Measurements from ENCODE around the gene PODXL. TPM values are rescaled to one million over a fixed set of nuclear protein-coding genes. Genes with fewer than 3 reads are reported as not detected.

The PODXL gene
- total and polyA plus RNA-seq, 2 donors (not counting 3 experiments of a cell fraction or from before 2014, with no cell fraction given): 86.4 to 156 TPM

DNA sequence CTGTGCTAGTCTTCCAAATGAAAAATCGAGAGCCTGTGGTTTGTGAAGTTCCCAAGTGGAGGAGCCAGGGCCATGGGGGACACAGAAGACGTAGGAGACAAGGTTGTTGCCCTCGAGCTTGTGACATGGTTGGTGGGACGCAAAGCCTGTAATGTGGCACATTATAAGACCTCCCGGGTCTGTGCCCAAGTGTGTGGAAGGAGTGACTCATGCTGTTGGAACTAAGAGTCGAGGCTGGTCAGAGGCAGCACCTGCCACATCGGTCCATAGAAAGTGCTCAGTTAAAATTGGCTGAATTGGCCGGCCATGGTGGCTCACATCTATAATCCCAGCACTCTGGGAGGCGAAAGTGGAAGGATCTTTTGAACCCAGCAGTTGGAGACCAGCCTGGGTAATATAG, 27.0 kb upstream of the PODXL start:
- TF ChIP-seq, protein P1, sequence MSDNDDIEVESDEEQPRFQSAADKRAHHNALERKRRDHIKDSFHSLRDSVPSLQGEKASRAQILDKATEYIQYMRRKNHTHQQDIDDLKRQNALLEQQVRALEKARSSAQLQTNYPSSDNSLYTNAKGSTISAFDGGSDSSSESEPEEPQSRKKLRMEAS (IDR thresholded peaks at IDR 0.05; ENCODE audit: insufficient read depth, insufficient read length): no peak
- TF ChIP-seq JUN (IDR thresholded peaks at IDR 0.05; ENCODE audit: borderline replicate concordance, insufficient read depth, insufficient read length, low read depth): peak; percentile 17
- Histone ChIP-seq H3K9ac (replicated peaks; ENCODE audit: extremely low read depth, insufficient read depth, low read length) (no peak overlapping the region), H3K27ac (ENCODE audit: insufficient read depth, low read depth, low read length) (no peak overlapping the region), H3K4me3 (replicated peaks in 1 of 3; ENCODE audit: insufficient read depth in 1 of 3, low read depth in 1 of 3, low read length in 3 of 3) (no peak overlapping the region), H3K27me3 (ENCODE audit: control insufficient read depth in 2 of 2, insufficient read depth in 2 of 2, low read length in 2 of 2) (no peaks in the 10 kb centered on the region), H3K79me2 (ENCODE audit: control insufficient read depth, insufficient read depth, low read length) (no peaks in the 10 kb centered on the region), H2AFZ (ENCODE audit: low read depth, low read length) (no peak overlapping the region), H3K4me1 (ENCODE audit: control insufficient read depth, extremely low read depth, insufficient read depth, low read length) (peaks cover 9% of the 10 kb centered on the region), H3K9me1 (replicated peaks; ENCODE audit: control insufficient read depth, extremely low read depth, insufficient read depth, low read length) (no peaks in the 10 kb centered on the region), H3K4me2 (ENCODE audit: insufficient read depth, low read length) (no peak overlapping the region), H4K20me1 (replicated peaks; ENCODE audit: control insufficient read depth, extremely low read depth, insufficient read depth, low read length) (no peaks in the 10 kb centered on the region), H3K36me3 (ENCODE audit: control insufficient read depth in 2 of 2, extremely low read depth in 1 of 2, insufficient read depth in 2 of 2, low read length in 2 of 2) (no peaks in the 10 kb centered on the region), H3K9me3 (replicated peaks; ENCODE audit: control insufficient read depth, insufficient read depth, low read length) (no peaks in the 10 kb centered on the region)
- DNase-seq (ENCODE audit: low read depth, low spot score) (no peak), FAIRE-seq (peak; percentile 37)
- ChIA-PET CTCF (no interaction called here), POLR2A (no interaction called here)
- dilution Hi-C loops (cut with MboI; ENCODE audit: extremely low pct_ligation_motif_present, low sequenced_read_pairs) (no loop called here), intact Hi-C loops (cut with micrococcal nuclease) (no loop called here)
- BruUV-seq (replicated peaks): no TSS peak

DNA sequence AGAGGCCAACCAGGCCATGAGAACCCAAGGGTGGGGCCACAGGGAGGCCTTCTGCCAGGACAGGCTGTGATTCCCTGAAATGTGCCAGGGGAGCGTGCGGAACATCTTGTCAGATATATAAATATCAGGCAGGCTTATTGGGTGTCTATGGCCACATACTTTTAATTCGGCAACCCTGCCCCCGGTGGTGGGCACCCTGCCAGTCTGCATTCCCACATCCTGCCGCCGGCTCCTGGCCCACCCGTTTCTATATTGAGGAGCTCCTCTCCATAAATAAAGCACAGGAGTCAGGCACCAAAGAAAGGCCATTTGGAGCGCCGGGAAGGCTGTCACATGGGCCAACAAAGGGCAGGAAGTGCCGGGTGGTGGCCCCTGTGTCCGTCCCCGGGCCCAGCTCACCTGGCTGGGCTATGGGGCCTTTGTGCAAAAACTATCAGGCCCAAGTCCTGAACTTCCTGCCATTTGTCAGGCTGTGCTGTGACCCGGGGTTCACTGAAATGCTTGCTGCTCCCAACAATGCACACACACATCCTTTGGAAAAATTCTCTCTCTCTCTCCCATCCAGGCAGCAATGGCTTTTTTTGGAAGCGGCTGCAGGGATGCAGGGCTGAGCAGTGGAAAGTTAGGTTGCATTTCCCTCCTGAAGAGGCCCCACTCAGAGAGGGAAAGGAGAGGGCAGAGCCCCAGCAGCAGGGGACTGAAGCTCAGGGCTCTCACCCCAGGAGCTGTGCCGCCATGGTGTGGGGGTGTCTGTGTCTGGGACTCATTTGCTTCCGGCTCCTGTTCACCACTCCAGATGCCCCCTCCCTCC, 25.0 kb upstream of the PODXL start:
- Histone ChIP-seq H3K9me1 (replicated peaks; ENCODE audit: control insufficient read depth, extremely low read depth, insufficient read depth, low read length) (no peaks in the 10 kb centered on the region), H2AFZ (ENCODE audit: low read depth, low read length) (peak overlapping the region; percentile 40), H3K9ac (replicated peaks; ENCODE audit: extremely low read depth, insufficient read depth, low read length) (no peak overlapping the region), H3K9me3 (replicated peaks; ENCODE audit: control insufficient read depth, insufficient read depth, low read length) (no peaks in the 10 kb centered on the region), H3K27ac (ENCODE audit: insufficient read depth, low read depth, low read length) (no peak overlapping the region), H3K27me3 (ENCODE audit: control insufficient read depth in 2 of 2, insufficient read depth in 2 of 2, low read length in 2 of 2) (no peaks in the 10 kb centered on the region), H3K79me2 (ENCODE audit: control insufficient read depth, insufficient read depth, low read length) (no peaks in the 10 kb centered on the region), H3K4me1 (ENCODE audit: control insufficient read depth, extremely low read depth, insufficient read depth, low read length) (peaks cover 9% of the 10 kb centered on the region), H3K4me3 (replicated peaks in 1 of 3; ENCODE audit: insufficient read depth in 1 of 3, low read depth in 1 of 3, low read length in 3 of 3) (no peak overlapping the region), H4K20me1 (replicated peaks; ENCODE audit: control insufficient read depth, extremely low read depth, insufficient read depth, low read length) (no peaks in the 10 kb centered on the region), H3K36me3 (ENCODE audit: control insufficient read depth in 2 of 2, extremely low read depth in 1 of 2, insufficient read depth in 2 of 2, low read length in 2 of 2) (no peaks in the 10 kb centered on the region), H3K4me2 (ENCODE audit: insufficient read depth, low read length) (no peak overlapping the region)
- dilution Hi-C loops (cut with MboI; ENCODE audit: extremely low pct_ligation_motif_present, low sequenced_read_pairs): no loop called here
- FAIRE-seq (peak; percentile 12), DNase-seq (ENCODE audit: low read depth, low spot score) (peak; percentile 59)
- TF ChIP-seq EZH2 (IDR thresholded peaks at IDR 0.05; ENCODE audit: borderline replicate concordance, low read depth, low read length, severe bottlenecking) (no peak), JUN (IDR thresholded peaks at IDR 0.05; ENCODE audit: borderline replicate concordance, insufficient read depth, insufficient read length, low read depth) (no peak), GATA2 (IDR thresholded peaks at IDR 0.05; ENCODE audit: insufficient read depth, insufficient read length, low read depth, low read length) (no peak), POLR2A (IDR thresholded peaks at IDR 0.05; ENCODE audit: low read depth, low read length) (no peak), FOS (IDR thresholded peaks at IDR 0.05; ENCODE audit: borderline replicate concordance, insufficient read depth, low read length) (no peak), POLR2AphosphoS5 (IDR thresholded peaks at IDR 0.05; ENCODE audit: insufficient read depth, low read depth, low read length) (no peak), MYC (IDR thresholded peaks at IDR 0.05; ENCODE audit: low read depth, low read length) (no peak)
- TF ChIP-seq, protein P1 (IDR thresholded peaks at IDR 0.05; ENCODE audit: insufficient read depth, insufficient read length): no peak
- TF ChIP-seq, protein P2, sequence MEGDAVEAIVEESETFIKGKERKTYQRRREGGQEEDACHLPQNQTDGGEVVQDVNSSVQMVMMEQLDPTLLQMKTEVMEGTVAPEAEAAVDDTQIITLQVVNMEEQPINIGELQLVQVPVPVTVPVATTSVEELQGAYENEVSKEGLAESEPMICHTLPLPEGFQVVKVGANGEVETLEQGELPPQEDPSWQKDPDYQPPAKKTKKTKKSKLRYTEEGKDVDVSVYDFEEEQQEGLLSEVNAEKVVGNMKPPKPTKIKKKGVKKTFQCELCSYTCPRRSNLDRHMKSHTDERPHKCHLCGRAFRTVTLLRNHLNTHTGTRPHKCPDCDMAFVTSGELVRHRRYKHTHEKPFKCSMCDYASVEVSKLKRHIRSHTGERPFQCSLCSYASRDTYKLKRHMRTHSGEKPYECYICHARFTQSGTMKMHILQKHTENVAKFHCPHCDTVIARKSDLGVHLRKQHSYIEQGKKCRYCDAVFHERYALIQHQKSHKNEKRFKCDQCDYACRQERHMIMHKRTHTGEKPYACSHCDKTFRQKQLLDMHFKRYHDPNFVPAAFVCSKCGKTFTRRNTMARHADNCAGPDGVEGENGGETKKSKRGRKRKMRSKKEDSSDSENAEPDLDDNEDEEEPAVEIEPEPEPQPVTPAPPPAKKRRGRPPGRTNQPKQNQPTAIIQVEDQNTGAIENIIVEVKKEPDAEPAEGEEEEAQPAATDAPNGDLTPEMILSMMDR (IDR thresholded peaks at IDR 0.05; ENCODE audit: extremely low read depth in 1 of 2, insufficient read depth in 1 of 2, low read depth in 1 of 2, low read length in 2 of 2): no peak
- BruUV-seq (replicated peaks): no TSS peak
- ChIA-PET POLR2A (no interaction called here), CTCF (interaction anchor here (1.2 to 1.6 kb wide), 3 partner anchors 18 to 71 kb away, joined by 3 to 4 read pairs (median 3); no protein-coding TSS in a partner anchor)
- intact Hi-C loops (cut with micrococcal nuclease): loop anchor here (2.0 kb wide), 1 partner anchor 71 kb away; no protein-coding TSS in a partner anchor

Data from endothelial cell of umbilical vein (primary cell).